GM18499 (cell line): ENCODE measurements around the gene VSTM5.
"Not testable (repeated sequence)": the region's sequence is repeated elsewhere in the genome, so short reads cannot be mapped to it uniquely, and the experiment has no call there.

Source experiments
- ATAC-seq: cut with Tn5 transposase; IDR thresholded peaks from one replicate; pipeline ENCODE4 v1.9.1; 2021; ENCODE audit warnings: moderate number of reproducible peaks; ENCODE audit not compliant: insufficient read depth, unreplicated experiment

The VSTM5 gene

DNA sequence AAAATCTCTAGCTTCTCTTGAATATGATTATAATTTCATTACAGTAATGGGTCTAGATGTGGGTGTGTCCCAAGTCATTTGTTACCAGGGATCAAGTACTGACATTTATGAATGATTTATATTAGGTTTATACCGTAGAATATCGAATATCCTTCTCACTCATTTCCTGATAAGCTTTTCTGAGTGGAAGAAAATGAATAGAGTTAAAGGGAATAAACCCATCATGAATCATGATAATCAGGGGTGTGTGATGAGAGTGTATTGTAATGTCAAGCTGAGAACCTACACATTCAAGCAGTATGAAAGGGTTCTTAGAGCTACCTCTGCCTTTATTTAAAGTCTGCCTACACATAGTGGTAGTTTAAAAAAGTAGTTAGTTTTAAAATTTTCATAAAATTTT, 49.1 kb downstream of the VSTM5 start:
- no peak for ATAC-seq

DNA sequence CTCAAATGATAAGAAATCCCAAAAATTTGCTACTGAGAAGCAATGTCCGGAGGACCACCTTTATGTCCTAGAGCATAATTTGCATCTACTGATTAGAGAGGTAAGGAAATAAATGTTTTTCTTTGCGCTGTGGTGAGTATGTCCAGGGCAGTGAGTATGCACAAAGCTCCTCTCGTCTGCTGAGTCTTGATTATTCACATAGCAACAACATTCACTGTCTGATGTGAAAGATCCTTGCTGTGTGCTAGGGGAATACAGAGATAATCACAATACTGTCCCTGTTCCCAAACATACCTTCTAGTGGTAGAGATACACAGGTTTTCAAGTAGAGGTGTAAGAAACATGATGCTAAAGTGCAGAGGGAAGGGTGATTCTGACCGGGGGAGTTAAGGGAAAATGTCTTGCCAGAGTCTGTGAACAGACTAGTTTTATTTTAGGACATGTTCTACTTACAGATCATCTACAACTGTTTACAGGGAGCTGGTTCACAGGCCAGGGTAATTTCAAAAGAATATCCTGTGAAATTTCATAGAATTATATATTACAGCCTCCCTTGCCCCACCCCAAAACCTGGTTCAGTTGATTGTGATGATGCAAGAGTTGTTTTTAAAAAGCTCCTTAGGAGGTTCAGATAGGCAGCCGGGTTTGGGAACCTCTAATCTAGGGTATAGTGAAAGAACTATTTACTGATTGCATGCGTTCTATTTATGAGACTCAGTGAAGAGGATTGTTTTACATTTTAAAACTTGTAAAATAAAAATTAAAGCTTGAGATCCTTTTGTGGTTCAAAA, 53.8 kb downstream of the VSTM5 start:
- ATAC-seq, result no peak

DNA sequence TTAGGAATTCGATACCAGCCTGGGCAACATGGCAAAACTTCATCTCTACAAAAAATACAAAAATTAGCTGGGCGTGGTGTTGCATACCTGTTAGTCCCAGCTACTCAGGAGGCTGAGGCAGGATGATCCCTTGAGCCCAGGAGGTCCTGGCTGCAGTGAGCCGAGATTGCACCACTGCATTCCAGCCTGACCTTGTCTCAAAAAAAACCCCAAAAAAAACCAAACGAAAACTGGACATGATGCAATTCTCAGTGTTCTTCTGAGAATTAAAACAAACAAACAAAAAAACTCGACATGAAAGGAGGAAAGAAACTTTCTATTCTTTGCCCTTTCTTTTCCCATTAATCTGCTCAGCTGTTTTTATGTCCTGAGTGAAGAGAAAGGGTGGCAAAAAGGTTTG, 58.9 kb downstream of the VSTM5 start:
- no peak for ATAC-seq

DNA sequence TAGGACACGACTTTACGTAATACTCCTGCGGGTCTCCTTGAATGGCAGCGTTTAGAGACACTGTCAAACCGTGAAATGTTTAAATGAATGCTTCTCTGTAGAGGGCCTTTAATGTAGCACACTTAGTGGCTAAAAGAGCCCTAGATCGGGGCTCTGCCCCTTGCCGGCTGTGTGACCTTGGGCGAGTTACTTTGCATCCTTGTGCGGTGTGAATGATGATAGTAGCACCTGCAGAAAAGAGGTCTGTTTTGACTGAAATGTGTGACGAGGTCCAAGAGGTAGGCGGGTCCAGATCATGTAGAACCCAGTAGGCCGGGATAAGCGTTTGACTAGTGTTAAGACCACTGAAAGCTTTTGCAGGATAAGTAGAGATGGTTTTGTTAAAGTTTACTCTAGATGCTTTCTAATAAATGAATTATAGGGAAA, 65.5 kb downstream of the VSTM5 start:
- ATAC-seq, result peak; percentile 27

DNA sequence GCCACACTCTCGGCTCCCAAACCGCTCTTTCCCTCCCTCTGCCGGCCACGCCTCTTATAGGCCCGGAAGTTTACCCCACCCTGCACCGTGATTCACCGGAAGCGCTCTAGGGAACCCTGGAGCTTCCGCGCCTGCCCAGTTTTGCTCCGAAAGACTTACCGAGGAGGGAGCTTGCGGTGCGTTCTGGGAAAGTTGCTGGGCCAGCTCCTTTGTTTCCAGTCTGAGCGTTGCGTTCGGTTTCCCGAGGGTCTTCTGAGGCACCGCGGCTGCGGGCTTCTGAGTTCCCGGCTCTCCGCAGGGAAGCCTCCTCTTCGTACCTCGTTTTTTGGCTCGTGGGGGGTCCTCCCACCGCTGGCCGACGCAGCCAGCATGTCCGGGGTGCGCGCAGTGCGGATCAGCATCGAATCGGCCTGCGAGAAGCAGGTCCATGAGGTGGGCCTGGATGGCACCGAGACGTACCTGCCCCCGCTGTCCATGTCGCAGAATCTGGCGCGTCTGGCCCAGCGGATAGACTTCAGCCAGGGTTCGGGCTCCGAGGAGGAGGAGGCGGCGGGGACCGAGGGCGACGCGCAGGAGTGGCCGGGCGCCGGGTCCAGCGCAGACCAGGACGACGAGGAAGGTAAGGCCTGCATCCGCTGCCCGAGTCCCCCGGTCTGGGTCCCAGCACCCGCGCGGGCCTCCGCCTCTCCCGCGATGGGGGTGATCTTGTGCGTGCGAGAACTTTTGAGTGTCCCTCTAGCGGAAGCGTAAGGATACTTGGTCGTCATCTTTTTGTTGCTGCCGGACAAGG, 66.1 kb downstream of the VSTM5 start, which contains the start of gene MED17:
Gene MED17, plus strand, starts transcription at position 138 of the 790 bp plus-strand sequence. Its CDS starts 232 bp downstream, at position 370.
- peak; percentile 86 for ATAC-seq

DNA sequence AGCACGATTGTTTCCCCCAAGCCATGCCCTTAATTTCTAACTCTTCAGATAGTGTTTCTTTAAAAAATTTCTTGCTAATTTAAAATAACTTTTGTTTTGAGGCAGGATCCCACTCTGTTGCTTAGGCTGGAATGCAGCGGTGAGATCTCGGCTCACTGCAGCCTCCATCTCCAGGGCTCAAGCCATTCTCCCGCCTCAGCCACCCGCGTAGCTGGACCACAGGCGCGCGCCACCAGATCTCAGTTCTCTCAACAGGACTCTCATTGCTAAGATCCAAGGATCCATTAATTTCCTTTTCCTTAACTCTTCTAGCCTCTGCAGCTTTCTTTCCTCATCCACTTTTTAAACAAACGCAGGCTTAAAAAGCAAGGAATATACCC, 66.7 kb downstream of the VSTM5 start:
- peak; percentile 30 for ATAC-seq

DNA sequence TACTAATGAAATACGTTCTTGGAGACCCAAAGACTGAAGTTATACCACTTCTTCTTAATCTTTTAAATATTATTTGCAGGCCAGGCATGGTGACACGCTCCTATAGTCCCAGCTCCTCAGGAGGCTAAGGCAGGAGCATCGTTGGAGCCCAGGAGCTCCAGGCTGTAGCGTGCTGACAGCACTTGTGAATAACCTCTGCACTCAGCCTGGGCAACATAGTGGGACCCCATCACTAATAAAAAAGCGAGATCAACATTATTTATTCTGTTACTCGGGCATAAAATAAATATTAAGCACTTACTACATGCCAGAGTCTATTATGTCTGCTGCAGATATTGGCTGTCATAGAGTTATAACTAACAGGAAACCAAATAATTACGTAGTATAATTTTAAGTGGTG, 67.1 kb downstream of the VSTM5 start:
- ATAC-seq, result no peak

DNA sequence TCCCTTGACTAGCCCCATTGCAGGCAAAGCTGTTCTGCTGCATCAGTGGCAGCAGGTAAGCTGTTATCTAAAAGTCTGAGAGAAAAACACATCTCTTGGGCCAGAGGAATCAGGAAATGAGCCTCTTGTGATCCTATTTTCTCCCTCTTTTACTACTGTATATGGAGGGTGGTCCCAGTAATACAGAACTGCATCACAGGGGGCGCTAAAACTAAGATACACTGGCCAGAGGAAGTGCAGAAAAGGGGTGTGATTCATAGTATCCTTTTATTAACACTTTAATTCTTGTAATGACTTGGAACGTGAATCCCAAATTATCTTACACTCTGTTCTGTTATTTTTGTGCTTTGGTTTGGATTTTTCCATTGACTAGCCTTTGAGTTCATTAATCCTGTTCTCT, 75.1 kb downstream of the VSTM5 start:
- no peak for ATAC-seq

DNA sequence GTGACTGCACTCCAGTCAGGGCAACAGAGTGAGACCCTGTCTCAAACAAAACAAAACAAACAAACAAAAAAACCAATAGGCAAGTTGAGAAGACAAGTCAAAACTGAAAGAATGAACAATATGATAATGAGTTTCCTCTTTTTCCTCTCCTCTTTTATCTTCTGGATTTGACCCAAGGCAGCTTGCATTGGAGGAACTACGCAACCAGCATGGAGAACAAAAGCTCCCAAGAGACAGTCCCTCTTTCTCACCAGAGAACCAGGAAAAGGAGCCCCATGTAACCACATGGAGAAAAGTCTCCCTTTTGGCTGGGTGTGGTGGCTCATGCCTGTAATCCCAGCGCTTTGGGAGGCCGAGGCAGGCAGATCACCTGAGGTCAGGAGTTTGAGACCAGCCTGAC, 75.9 kb downstream of the VSTM5 start:
- not testable (repeated sequence) for ATAC-seq

DNA sequence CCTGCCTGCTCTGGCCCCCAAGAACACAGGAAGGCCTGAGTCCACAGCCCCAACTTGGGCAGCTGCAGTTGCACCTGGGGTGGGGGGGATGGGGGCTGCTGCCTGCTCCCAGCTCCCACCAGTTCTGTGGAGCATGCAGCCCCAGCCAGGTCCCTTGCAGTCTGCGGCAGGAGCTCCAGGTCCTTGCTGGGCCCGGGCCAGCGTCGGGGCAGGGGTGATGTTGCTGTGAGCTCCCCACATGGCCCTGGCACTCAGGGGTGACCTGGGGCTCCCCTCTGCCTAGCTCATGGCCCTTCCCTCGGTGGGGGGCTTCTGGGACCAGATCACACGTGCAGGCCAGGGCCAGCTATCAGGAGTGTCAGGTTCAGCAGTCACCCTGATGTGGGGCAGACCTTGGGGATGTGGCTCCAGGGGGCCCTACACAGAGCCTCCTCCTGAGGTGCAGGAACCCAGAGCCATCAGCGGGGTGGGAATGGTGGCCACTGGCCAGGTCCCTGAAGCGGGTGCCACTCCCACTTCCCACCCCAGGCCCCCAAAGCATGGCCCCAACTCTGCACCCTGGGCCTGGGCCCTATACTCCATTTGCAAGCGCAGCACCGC, 76.7 kb downstream of the VSTM5 start:
- ATAC-seq, result no peak

DNA sequence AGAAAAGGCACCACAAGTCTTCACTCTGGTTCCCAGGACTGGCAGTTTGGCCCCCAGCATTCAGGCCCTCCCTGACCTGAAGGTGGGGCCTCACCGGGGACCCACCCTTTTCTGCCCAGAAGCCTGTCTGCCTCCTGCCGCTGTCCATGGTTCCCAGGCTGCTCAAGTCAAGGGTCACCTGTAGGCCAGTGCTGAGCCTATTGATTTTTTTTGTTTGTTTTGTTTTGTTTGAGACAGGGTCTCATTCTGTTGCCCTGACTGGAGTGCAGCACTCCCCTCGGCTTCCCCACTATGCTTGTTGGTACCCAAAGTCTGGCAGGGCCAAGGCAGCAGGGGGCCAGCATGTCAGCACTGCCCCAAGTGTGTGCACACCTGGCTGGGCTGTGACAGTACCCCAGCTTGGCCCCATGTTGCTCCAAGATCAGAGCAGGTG, 77.4 kb downstream of the VSTM5 start:
- no peak for ATAC-seq

DNA sequence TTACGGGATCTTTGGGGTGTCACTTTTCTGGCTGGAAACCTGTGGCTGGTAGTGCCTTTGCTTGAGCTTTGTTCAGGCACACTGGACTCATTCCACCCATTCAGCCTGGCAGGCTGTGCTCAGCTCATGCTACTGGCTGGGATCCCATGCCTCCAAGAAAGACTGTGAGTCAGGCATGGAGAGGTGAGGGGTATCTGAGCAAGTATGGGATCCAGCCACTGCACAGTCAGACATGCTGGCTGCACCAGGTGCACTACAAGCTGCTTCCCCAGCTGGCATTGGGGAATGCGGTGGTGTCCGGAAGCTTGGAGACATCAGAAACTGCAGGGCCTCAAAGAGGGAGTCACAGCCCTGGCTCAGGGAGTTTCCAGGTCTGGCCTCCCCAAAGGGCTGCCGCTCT, 78.3 kb downstream of the VSTM5 start:
- ATAC-seq, result no peak

DNA sequence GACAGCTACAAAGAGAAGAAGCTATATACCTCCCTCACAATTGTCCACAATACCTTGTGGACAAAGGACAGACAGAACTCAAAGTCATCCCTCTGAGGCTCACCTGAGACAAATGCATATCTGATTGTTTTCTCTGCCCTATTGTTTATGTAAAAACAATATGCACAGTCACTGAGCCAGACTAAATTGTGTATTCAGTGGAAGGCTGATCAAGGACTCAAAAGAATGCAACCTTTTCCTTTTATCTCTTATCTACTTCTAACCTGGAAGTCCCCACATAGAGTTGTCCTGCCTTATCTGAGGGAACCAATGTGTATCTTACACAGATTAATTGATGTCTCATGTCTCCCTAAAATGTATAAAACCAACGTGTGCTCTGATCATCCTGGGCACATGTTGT, 80.3 kb downstream of the VSTM5 start:
- no peak for ATAC-seq
